ENCODE measurements around the gene GCNT1. TPM values are rescaled to one million over a fixed set of nuclear protein-coding genes. Genes with fewer than 3 reads are reported as not detected.
"Not testable (repeated sequence)": the region's sequence is repeated elsewhere in the genome, so short reads cannot be mapped to it uniquely, and the experiment has no call there.

The GCNT1 gene
- total RNA-seq, 2 experiments from 2014 or later = 3.5 to 4.9 TPM

DNA sequence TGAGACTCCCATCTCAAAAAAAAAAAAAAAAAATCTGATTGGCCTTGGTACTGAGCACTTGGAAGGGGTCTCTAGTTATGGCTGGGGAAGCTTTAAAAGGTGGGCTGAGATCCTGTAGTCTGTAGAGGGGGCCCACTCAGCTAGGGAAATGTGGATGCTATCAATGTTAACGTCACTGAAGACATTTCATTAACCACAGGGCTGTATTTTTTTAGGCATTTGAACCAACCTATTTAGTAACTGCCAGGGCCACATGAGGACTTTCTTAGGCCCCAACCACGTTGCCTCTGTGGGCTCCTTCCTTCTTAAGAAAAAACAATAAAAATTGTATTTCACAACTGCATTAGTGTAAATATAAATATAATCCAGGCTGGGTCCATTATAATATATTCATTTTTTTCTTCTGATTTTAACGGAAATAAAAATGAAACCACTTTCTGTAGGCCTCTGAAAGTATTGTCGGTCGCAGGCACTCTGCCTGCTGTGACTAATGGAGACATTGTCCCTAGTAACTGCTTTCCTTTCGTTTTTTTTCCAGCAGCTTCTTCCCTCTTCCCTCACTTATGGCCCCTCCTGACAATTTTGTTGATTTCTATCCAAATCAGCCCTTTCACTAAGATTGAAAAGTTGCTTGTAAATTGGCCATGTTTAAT, 71.6 kb downstream of the GCNT1 start:
- ATAC-seq (no peak), DNase-seq (no peak)
- Mint-ChIP-seq H3K27ac (peak overlapping the region; percentile 52), H3K36me3 (ENCODE audit: low read depth) (no peaks in the 10 kb centered on the region), H3K4me1 (ENCODE audit: low read depth) (peaks cover 5% of the 10 kb centered on the region), H3K9me3 (no peaks in the 10 kb centered on the region), H3K4me3 (no peak overlapping the region), H3K27me3 (no peaks in the 10 kb centered on the region)
- ChIA-PET POLR2A (no interaction called here), CTCF (interaction anchor here (0.6 kb wide), 1 partner anchor 121 kb away, joined by 3 read pairs; no protein-coding TSS in a partner anchor)
- TF ChIP-seq, protein P1, sequence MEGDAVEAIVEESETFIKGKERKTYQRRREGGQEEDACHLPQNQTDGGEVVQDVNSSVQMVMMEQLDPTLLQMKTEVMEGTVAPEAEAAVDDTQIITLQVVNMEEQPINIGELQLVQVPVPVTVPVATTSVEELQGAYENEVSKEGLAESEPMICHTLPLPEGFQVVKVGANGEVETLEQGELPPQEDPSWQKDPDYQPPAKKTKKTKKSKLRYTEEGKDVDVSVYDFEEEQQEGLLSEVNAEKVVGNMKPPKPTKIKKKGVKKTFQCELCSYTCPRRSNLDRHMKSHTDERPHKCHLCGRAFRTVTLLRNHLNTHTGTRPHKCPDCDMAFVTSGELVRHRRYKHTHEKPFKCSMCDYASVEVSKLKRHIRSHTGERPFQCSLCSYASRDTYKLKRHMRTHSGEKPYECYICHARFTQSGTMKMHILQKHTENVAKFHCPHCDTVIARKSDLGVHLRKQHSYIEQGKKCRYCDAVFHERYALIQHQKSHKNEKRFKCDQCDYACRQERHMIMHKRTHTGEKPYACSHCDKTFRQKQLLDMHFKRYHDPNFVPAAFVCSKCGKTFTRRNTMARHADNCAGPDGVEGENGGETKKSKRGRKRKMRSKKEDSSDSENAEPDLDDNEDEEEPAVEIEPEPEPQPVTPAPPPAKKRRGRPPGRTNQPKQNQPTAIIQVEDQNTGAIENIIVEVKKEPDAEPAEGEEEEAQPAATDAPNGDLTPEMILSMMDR (IDR thresholded peaks at IDR 0.05) = no peak
- intact Hi-C loops (cut with micrococcal nuclease) = no loop called here

DNA sequence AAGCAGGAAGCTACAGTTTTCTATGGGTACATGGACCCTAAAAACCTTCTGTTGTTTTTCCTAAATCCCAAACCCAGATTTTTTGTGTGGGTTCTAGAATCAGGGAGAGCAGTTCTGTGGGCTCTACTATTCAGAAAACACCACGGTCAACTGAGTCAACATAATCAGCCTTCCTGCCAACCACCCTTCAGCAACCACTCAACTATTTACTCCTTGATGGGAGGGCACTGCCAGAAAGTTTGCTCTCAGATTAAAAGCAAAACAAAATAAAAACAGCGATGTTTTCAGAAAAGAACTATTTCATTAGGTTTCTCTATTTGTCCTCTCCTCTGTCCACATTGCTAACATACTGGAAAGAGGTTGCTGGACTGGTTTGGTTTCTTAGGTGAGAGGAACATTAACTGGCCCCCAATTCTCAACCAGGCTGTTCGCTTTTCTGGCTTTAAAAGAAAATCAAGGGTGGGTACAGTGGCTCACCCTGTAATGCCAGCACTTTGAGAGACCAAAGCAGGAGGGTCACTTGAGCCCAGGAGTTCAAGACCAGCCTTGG, 72.3 kb downstream of the GCNT1 start:
- H3K27me3 Mint-ChIP-seq = no peaks in the 10 kb centered on the region
- ChIA-PET POLR2A (no interaction called here), CTCF (interaction anchor here (0.6 kb wide), 1 partner anchor 120 kb away, joined by 3 read pairs; no protein-coding TSS in a partner anchor)
- intact Hi-C loops (cut with micrococcal nuclease) = no loop called here
- H3K36me3 Mint-ChIP-seq (ENCODE audit: low read depth) = no peaks in the 10 kb centered on the region
- TF ChIP-seq, protein P1 (IDR thresholded peaks at IDR 0.05) = no peak
- H3K27ac Mint-ChIP-seq = no peak overlapping the region
- peaks cover 5% of the 10 kb centered on the region for H3K4me1 Mint-ChIP-seq (ENCODE audit: low read depth)
- H3K9me3 Mint-ChIP-seq = no peaks in the 10 kb centered on the region
- DNase-seq (no peak), ATAC-seq (no peak)
- no peak overlapping the region for H3K4me3 Mint-ChIP-seq

DNA sequence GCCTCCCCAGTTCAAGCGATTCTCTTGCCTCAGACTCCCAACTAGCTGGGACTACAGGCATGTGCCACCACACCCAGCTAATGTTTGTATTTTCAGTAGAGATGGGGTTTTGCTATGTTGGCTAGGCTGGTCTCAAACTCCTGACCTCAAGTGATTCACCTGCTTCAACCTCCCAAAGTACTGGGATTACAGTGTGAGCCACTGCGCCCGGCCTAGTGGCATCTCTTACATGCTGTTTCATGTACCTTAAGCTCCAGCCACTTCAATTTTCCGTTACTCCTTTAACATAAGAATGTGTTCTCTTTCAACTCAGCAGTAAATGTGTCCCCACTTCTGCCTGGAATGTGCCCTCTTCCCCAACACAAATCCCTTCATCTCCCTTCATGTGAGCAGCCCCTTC, 73.9 kb downstream of the GCNT1 start:
- intact Hi-C loops (cut with micrococcal nuclease); H3K27ac Mint-ChIP-seq; H3K36me3 Mint-ChIP-seq (ENCODE audit: low read depth); H3K9me3 Mint-ChIP-seq; DNase-seq; H3K27me3 Mint-ChIP-seq; ATAC-seq; H3K4me1 Mint-ChIP-seq (ENCODE audit: low read depth); H3K4me3 Mint-ChIP-seq: not testable (repeated sequence)
- ChIA-PET POLR2A (interaction anchor here (0.6 kb wide), 1 partner anchor 88 kb away, joined by 3 read pairs; no protein-coding TSS in a partner anchor), CTCF (interaction anchor here (1.1 kb wide), 1 partner anchor 125 kb away, joined by 3 read pairs; no protein-coding TSS in a partner anchor)

DNA sequence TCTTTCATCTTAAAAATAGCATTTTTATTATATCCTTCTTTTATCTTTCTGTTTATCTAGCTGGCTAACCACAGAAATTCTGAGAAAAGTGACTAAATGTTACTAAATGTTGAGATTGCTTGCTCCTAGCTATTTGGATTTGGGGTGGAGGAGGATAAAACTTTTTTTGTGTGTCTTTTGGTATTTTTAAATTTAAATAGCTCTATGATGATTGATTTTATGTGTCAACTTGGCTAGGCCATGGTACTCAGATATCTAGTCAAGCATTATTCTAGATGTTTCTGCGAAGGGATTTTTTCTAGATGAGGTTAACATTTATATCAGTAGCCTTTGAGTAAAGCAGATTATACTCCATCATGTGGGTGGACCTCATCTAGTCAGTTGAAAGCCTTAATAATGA, 75.0 kb downstream of the GCNT1 start:
- Mint-ChIP-seq H3K4me3 (no peak overlapping the region), H3K27ac (no peak overlapping the region), H3K36me3 (ENCODE audit: low read depth) (no peaks in the 10 kb centered on the region), H3K4me1 (ENCODE audit: low read depth) (peaks cover 5% of the 10 kb centered on the region), H3K27me3 (no peaks in the 10 kb centered on the region), H3K9me3 (no peaks in the 10 kb centered on the region)
- CTCF ChIA-PET = interaction anchor here (1.7 kb wide), 1 partner anchor 24 kb away, joined by 3 read pairs; no protein-coding TSS in a partner anchor
- no peak for ATAC-seq
- no peak for DNase-seq
- intact Hi-C loops (cut with micrococcal nuclease) = no loop called here
- POLR2A ChIA-PET = interaction anchor here (1.0 kb wide), 1 partner anchor 29 kb away, joined by 3 read pairs; no protein-coding TSS in a partner anchor
- TF ChIP-seq, protein P1 (IDR thresholded peaks at IDR 0.05) = no peak

DNA sequence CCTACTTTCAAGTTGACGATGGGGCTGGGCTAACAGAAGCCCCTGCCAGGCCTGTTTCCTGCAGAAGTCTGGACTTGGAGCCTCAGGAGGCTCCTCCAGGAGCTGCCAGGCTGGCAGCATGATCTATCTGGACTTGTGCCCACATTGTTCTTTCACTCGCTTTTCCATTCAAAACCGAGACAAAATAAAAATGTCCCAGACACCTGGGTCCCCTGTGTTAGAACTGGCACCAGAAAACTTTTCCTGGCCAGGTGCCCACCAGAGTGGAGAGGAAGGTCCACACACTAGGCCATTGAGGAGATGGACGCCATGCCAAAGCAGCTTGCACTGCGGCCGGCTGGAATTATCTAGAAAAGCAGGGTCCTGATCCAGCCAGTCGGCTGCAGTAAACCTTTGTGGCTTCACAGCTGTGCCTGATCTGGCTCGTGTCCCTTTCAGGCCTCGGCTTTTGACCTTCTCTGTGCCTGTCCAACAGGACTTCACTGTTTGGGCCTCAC, 78.2 kb downstream of the GCNT1 start:
- CTCF ChIA-PET = no interaction called here

More for the DNA sequence above, 78.2 kb downstream of the GCNT1 start:
- H3K27ac Mint-ChIP-seq = no peak overlapping the region
- no peaks in the 10 kb centered on the region for H3K27me3 Mint-ChIP-seq
- TF ChIP-seq, protein P1 (IDR thresholded peaks at IDR 0.05) = no peak
- peaks cover 3% of the 10 kb centered on the region for H3K4me1 Mint-ChIP-seq (ENCODE audit: low read depth)
- H3K36me3 Mint-ChIP-seq (ENCODE audit: low read depth) = no peaks in the 10 kb centered on the region
- ATAC-seq = no peak
- intact Hi-C loops (cut with micrococcal nuclease) = no loop called here
- no peak for DNase-seq
- H3K9me3 Mint-ChIP-seq = no peaks in the 10 kb centered on the region
- no peak overlapping the region for H3K4me3 Mint-ChIP-seq
- POLR2A ChIA-PET = no interaction called here
